Keratinocyte (primary cell): Measurements from ENCODE around the gene MESP2. TPM values are rescaled to one million over a fixed set of nuclear protein-coding genes. Genes with fewer than 3 reads are reported as not detected.

Source experiments
- DNase-seq: peaks from one replicate; pipeline ENCODE4 v3.0.0-alpha.2; 2011; ENCODE audit warnings: low read depth, missing footprints, low spot score
- FAIRE-seq: peaks from 2 replicates; lab custom pipeline; 2011; peaks lifted over from hg19 to GRCh38; lab: Jason Lieb, UNC
- H2AFZ ChIP-seq: 2 replicates; pipeline ENCODE4 v1.6.0; 2012; ENCODE audit warnings: low read length, control low read depth, inconsistent platforms; ENCODE audit not compliant: control insufficient read depth
- H3K27ac ChIP-seq: 2 replicates; pipeline ENCODE4 v1.5.1; 2011; ENCODE audit warnings: low read length; ENCODE audit not compliant: control insufficient read depth, insufficient read depth
- H3K27me3 ChIP-seq: 3 replicates; pipeline ENCODE4 v1.6.0; 2011; ENCODE audit warnings: low read length; ENCODE audit not compliant: control insufficient read depth, insufficient read depth; ENCODE audit errors: extremely low read depth
- H3K36me3 ChIP-seq, 2 experiments: 2 replicates in 1 of 2; 3 replicates in 1 of 2; pipeline ENCODE4 v1.5.1; 2011; ENCODE audit warnings: low read length in 2 of 2, mild to moderate bottlenecking in 1 of 2; ENCODE audit not compliant: control insufficient read depth in 2 of 2, insufficient read depth in 2 of 2; ENCODE audit errors: extremely low read depth in 1 of 2
- H3K4me1 ChIP-seq: 3 replicates; pipeline ENCODE4 v1.5.1; 2011; ENCODE audit warnings: low read length; ENCODE audit not compliant: control insufficient read depth, insufficient read depth; ENCODE audit errors: extremely low read depth
- H3K4me2 ChIP-seq: 3 replicates; pipeline ENCODE4 v1.6.0; 2011; ENCODE audit warnings: low read depth, low read length; ENCODE audit not compliant: control insufficient read depth, insufficient read depth; ENCODE audit errors: extremely low read depth
- H3K4me3 ChIP-seq, 3 experiments: fragments of 200-600 bp in 1 of 3; sonication (generic) in 1 of 3; 2 replicates in 2 of 3; 3 replicates in 1 of 3; pipeline ENCODE4 v1.5.1; 2011 to 2016; ENCODE audit warnings: low read length in 3 of 3, mild to moderate bottlenecking in 3 of 3, control low read depth in 2 of 3, inconsistent platforms in 1 of 3, low read depth in 1 of 3, mixed read lengths in 1 of 3, mixed run types in 1 of 3, moderate library complexity in 1 of 3; ENCODE audit not compliant: control insufficient read depth in 2 of 3, insufficient read depth in 2 of 3; ENCODE audit errors: extremely low read depth in 1 of 3
- H3K79me2 ChIP-seq: 2 replicates; pipeline ENCODE4 v1.6.0; 2012; ENCODE audit warnings: low read length; ENCODE audit not compliant: control insufficient read depth, insufficient read depth
- H3K9ac ChIP-seq: 3 replicates; pipeline ENCODE4 v1.6.0; 2011; ENCODE audit warnings: low read length; ENCODE audit not compliant: control insufficient read depth, insufficient read depth; ENCODE audit errors: extremely low read depth
- H3K9me1 ChIP-seq: 3 replicates; pipeline ENCODE4 v1.6.0; 2011; ENCODE audit warnings: low read length; ENCODE audit not compliant: control insufficient read depth, insufficient read depth; ENCODE audit errors: extremely low read depth
- H3K9me3 ChIP-seq: 2 replicates; pipeline ENCODE4 v1.5.1; 2012; ENCODE audit warnings: low read depth, low read length; ENCODE audit not compliant: control insufficient read depth
- H4K20me1 ChIP-seq: 3 replicates; pipeline ENCODE4 v1.6.0; 2011; ENCODE audit warnings: low read length; ENCODE audit not compliant: control insufficient read depth, insufficient read depth; ENCODE audit errors: extremely low read depth
- CTCF ChIP-seq, 3 experiments: IDR thresholded peaks in 1 of 3; conservative IDR thresholded peaks in 1 of 3; optimal IDR thresholded peaks in 1 of 3; 2 replicates in 2 of 3; 3 replicates in 1 of 3; pipeline versions ENCODE3 to v1.5.1; 2011; ENCODE audit warnings: low read length in 3 of 3, mild to moderate bottlenecking in 3 of 3, moderate library complexity in 2 of 3, control low read depth in 1 of 3, inconsistent platforms in 1 of 3; ENCODE audit not compliant: insufficient read depth in 2 of 3; ENCODE audit errors: extremely low read depth in 1 of 3
- EZH2 ChIP-seq: IDR thresholded peaks from one replicate; pipeline ENCODE4 v1.6.1; 2012; ENCODE audit warnings: inconsistent platforms, mild to moderate bottlenecking, low read length, moderate library complexity
- dilution Hi-C: fragments of 300-500 bp; cut with MboI; formaldehyde crosslinking; loops from one replicate; pipeline ENCODE4 v1.7.0; 2020; ENCODE audit warnings: low sequenced_read_pairs; ENCODE audit not compliant: extremely low pct_ligation_motif_present
- polyA plus RNA-seq, 5 experiments: library from polyadenylated mRNA; depleted of rRNA in 3 of 5; stranded (reverse) in 3 of 5; stranded (forward) in 1 of 5; unstranded in 1 of 5; fragments of >200 nt; gene quantifications; 1 replicate in 1 of 5; 2 replicates in 3 of 5; 3 replicates in 1 of 5; pipeline versions ENCODE4 v1.2.1 to v1.2.3, GENCODE V29; 2011 to 2012; ENCODE audit warnings: missing spikeins in 2 of 5, low read depth in 1 of 5, low replicate concordance in 1 of 5

MESP2 gene
- polyA plus RNA-seq, 1 donor (not counting 4 experiments of a cell fraction or from before 2014, with no cell fraction given): 0.39 TPM

DNA sequence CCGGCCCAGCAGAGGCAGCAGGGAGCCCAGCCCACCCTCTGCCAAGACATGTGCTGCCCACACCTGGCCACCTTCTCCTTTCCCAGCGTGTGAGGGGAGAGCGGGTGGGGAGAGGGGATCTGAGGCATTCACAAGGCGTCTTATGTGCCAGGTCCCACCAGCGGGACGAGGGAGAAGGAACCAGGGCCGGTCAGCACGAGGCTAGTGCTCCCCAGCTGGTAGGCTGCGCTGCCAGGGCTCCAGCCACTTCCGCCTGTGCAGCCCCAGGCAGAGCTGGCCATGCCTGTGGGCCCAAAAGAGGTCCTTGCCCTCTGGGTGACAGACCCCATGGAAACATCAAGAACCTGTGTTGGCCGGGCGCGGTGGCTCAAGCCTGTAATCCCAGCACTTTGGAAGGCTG lies 31.0 kb upstream of the MESP2 start:
- H3K4me1 ChIP-seq: no peaks in the 10 kb centered on the region
- TF ChIP-seq CTCF (optimal IDR thresholded peaks at IDR 0.05 in 1 of 3, IDR thresholded peaks at IDR 0.05 in 1 of 3, conservative IDR thresholded peaks at IDR 0.05 in 1 of 3; ENCODE audit: extremely low read depth in 1 of 3, insufficient read depth in 2 of 3, low read length in 3 of 3): no peak
- no peak for TF ChIP-seq EZH2
- H3K36me3 ChIP-seq: no peaks in the 10 kb centered on the region
- no peak overlapping the region for H3K4me2 ChIP-seq
- DNase-seq: no peak
- H2AFZ ChIP-seq: no peak overlapping the region
- FAIRE-seq: no peak
- peaks cover 6% of the 10 kb centered on the region for H3K27me3 ChIP-seq
- no peaks in the 10 kb centered on the region for H3K9me1 ChIP-seq
- no peak overlapping the region for H3K4me3 ChIP-seq
- dilution Hi-C loops: no loop called here
- no peaks in the 10 kb centered on the region for H3K9me3 ChIP-seq
- no peaks in the 10 kb centered on the region for H4K20me1 ChIP-seq
- H3K9ac ChIP-seq: no peak overlapping the region
- no peaks in the 10 kb centered on the region for H3K79me2 ChIP-seq
- H3K27ac ChIP-seq: no peak overlapping the region

- no peak overlapping the region for H3K4me2 ChIP-seq
- TF ChIP-seq EZH2 (no peak), CTCF (optimal IDR thresholded peaks at IDR 0.05 in 1 of 3, IDR thresholded peaks at IDR 0.05 in 1 of 3, conservative IDR thresholded peaks at IDR 0.05 in 1 of 3; ENCODE audit: extremely low read depth in 1 of 3, insufficient read depth in 2 of 3, low read length in 3 of 3) (no peak)
- H3K9me1 ChIP-seq: no peaks in the 10 kb centered on the region
- H3K9ac ChIP-seq: no peak overlapping the region
- no peaks in the 10 kb centered on the region for H3K9me3 ChIP-seq
- no peak overlapping the region for H3K27ac ChIP-seq
- dilution Hi-C loops: no loop called here
- DNase-seq (no peak), FAIRE-seq (no peak)
- H3K4me3 ChIP-seq: no peak overlapping the region
- H3K79me2 ChIP-seq: no peaks in the 10 kb centered on the region
- H3K4me1 ChIP-seq: no peaks in the 10 kb centered on the region
- no peak overlapping the region for H2AFZ ChIP-seq
- peaks cover 7% of the 10 kb centered on the region for H3K27me3 ChIP-seq
- no peaks in the 10 kb centered on the region for H4K20me1 ChIP-seq
- H3K36me3 ChIP-seq: no peaks in the 10 kb centered on the region
Measured at GRCh38 chr15:89745768-89746167, 30.4 kb upstream of the MESP2 start.
